ENCODE results near the gene ERICH4.
"Not testable (repeated sequence)": the region's sequence is repeated elsewhere in the genome, so short reads cannot be mapped to it uniquely, and the experiment has no call there.

Gene ERICH4

DNA sequence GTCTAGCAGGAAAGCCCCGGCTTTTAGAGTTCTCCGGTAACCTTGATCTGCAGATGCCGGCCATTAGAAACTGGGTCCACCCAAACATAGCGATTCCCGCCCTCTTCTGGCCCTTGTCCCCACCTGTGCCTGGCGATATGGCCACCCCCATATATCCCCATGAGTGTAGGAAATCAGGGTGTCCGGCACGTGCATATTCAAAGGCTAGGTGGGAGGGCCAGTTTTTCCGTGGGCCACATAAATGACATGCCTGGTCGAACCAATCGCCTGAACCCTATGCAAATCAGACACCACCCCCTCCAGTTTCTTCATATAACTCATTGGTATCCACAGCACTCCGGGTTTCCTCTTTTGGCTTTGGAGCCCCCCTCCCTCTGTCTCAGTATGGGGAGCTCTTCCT is 37.4 kb downstream of the ERICH4 start:
- no peak for DNase-seq

DNA sequence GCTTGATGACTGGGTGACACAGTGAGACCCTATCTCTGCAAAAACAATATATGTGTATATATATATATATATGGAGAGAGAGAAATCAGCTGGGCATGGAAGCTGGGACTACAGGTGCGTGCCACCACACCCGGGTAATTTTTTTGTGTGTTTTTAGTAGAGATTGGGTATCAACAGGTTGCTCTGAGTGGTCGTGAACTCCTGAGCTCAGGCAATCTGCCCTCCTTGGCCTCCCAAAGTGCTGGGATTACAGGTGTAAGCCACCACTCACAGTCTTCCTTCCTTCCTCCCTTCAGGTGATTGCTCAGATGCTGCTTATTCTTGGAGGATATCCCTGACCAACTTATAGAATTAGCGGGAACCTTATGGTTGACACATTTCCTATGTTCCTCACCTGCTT is 41.9 kb downstream of the ERICH4 start:
- no peak for DNase-seq

DNA sequence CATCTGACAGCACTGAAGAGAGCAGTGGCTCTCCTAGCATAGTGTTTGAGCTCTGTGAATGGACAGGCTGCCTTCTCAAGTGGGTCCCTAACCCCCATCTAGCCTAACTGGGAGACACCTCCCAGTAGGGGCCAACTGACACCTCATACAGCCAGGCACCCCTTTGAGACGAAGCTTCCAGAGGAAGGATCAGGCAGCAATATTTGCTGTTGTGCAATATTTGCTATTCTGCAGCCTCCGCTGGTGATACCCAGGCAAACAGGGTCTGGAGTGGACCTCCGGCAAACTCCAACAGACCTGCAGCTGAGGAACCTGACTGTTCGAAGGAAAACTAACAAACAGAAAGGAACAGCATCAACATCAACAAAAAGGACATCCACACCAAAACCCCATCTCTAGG is 44.0 kb downstream of the ERICH4 start:
- not testable (repeated sequence) for DNase-seq

DNA sequence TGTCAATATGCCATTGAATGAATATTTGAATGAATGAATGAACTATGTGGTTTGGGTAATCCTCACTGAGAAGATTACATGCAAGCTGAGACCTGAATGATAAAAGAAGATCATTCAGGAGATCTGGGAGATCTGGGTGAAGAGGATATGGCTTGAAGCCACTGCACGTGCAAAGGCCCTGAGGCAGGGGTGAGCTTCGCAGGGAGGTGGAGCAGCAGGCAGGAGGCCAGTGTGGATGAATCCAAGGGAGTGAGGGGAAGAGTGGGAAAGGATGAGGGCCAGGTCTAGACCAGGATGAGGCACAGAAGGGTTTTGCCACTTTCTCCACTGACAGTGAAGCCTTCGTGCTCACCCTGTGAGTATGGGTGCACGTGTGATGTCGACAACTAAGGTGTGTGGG is 49.9 kb downstream of the ERICH4 start:
- DNase-seq: no peak

All from kidney glomerular epithelial cell (primary cell).